Prostate gland (tissue), 2 donors: ENCODE measurements around the gene CHAF1A.

Experiments
- POLR2A ChIP-seq: fragments of 450-650 bp; IDR thresholded peaks from one replicate; pipeline ENCODE4 v1.6.1; 2016; ENCODE audit warnings: antibody characterized with exemption, mild to moderate bottlenecking
- POLR2AphosphoS5 ChIP-seq: sonication (generic); formaldehyde crosslinking; IDR thresholded peaks from one replicate; pipeline ENCODE4 v1.6.1; 2017; ENCODE audit warnings: antibody characterized with exemption
- TF ChIP-seq, protein P1 (sequence below), 4 experiments: fragments of 200-600 bp in 2 of 4; fragments of 450-650 bp in 2 of 4; sonication (generic) in 2 of 4; IDR thresholded peaks; 1 replicate in 3 of 4; 2 replicates in 1 of 4; pipeline ENCODE4 v1.5.1; 2016 to 2019; ENCODE audit warnings: antibody characterized with exemption in 4 of 4, mild to moderate bottlenecking in 2 of 4, moderate library complexity in 2 of 4

DNA sequence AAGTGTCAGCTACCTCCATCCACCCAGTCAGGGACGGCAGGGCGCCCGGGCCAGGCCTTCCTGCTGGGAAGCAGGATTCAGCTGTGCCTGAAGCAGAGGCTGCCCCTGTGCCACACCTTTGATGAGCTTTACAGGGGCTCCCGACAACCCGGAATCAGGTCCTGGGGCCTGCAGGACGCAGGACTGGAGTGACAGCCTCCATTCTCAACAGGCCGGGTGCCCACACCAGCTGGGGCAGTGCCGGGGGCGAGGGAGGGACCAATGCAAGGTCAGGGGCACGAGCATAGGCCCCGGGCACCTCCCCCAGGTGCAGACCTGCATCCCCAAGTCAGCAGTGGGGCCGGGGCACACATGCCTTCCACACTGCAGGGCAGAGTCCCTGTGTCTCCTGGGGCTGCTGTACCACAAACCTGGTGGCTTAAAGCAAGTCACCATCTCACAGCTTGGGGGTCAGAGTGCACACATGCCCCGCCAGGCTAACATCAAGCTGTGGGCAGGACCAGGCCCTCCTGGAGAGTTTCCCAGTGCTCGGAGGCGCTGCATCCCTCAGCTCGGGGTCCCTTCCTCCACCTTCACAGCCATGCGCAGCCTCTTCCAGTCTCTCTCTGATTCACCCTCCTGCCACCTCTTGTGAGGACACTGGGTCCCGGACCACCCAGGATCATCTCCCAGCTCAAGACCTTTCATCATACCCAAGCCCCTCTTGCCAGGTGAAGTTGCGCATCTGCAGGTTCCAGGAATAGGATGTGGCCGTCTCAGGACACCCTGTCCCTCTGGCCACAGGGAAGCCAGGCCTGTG is 41.7 kb downstream of the CHAF1A start:
- TF ChIP-seq, protein P1, sequence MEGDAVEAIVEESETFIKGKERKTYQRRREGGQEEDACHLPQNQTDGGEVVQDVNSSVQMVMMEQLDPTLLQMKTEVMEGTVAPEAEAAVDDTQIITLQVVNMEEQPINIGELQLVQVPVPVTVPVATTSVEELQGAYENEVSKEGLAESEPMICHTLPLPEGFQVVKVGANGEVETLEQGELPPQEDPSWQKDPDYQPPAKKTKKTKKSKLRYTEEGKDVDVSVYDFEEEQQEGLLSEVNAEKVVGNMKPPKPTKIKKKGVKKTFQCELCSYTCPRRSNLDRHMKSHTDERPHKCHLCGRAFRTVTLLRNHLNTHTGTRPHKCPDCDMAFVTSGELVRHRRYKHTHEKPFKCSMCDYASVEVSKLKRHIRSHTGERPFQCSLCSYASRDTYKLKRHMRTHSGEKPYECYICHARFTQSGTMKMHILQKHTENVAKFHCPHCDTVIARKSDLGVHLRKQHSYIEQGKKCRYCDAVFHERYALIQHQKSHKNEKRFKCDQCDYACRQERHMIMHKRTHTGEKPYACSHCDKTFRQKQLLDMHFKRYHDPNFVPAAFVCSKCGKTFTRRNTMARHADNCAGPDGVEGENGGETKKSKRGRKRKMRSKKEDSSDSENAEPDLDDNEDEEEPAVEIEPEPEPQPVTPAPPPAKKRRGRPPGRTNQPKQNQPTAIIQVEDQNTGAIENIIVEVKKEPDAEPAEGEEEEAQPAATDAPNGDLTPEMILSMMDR (IDR thresholded peaks at IDR 0.05): no peak
- no peak for TF ChIP-seq POLR2A
- no peak for TF ChIP-seq POLR2AphosphoS5
